Lower leg skin (tissue), 4 donors: Measurements from ENCODE around the gene LDB3. TPM values are rescaled to one million over a fixed set of nuclear protein-coding genes. Genes with fewer than 3 reads are reported as not detected.

ENCODE experiments used
- DNase-seq, 2 donors: peaks; one replicate each; pipeline ENCODE4 v3.0.0-alpha.2; 2019; ENCODE audit warnings: low spot score in 2 of 2
- H3K4me3 ChIP-seq: fragments of 200-600 bp; sonication (generic); 2 replicates; pipeline ENCODE4 v1.5.1; 2017; ENCODE audit warnings: mild to moderate bottlenecking, low read depth; ENCODE audit not compliant: poor library complexity, severe bottlenecking
- POLR2A ChIP-seq, 2 donors: fragments of 450-650 bp; IDR thresholded peaks; one replicate each; pipeline ENCODE4 v1.6.1; 2016 to 2017; ENCODE audit warnings: antibody characterized with exemption in 2 of 2, mild to moderate bottlenecking in 1 of 2, moderate library complexity in 1 of 2
- WGBS, 2 donors: methylation state at CpG; one replicate each; pipeline ENCODE4 v1.1.5; 2018; 5-methylcytosine and 5-hydroxymethylcytosine counted together
- intact Hi-C: fragments of 100-400 bp; cut with DNase I; formaldehyde crosslinking; loops from one replicate; pipeline ENCODE4 v1.15.0; 2023; ENCODE audit warnings: low total_unique reads
- total RNA-seq, 4 donors: library from RNA; depleted of rRNA; stranded (reverse); fragments of >200 nt; gene quantifications; one replicate each; pipeline ENCODE4 v1.1.0, GENCODE V29; 2016
- TF ChIP-seq, protein P1 (sequence below), 3 donors: fragments of 450-650 bp; IDR thresholded peaks; one replicate each; pipeline ENCODE4 v1.5.1; 2016; ENCODE audit warnings: antibody characterized with exemption in 3 of 3, mild to moderate bottlenecking in 3 of 3, moderate library complexity in 2 of 3

The LDB3 gene
- total RNA-seq, 4 donors from 2014 or later = 0.46 to 2.9 (median 0.83) TPM

GRCh38 chr10:86698207-86698940 is 30.1 kb downstream of the LDB3 start:
- no peak for TF ChIP-seq POLR2A (IDR thresholded peaks at IDR 0.05)
- TF ChIP-seq, protein P1, sequence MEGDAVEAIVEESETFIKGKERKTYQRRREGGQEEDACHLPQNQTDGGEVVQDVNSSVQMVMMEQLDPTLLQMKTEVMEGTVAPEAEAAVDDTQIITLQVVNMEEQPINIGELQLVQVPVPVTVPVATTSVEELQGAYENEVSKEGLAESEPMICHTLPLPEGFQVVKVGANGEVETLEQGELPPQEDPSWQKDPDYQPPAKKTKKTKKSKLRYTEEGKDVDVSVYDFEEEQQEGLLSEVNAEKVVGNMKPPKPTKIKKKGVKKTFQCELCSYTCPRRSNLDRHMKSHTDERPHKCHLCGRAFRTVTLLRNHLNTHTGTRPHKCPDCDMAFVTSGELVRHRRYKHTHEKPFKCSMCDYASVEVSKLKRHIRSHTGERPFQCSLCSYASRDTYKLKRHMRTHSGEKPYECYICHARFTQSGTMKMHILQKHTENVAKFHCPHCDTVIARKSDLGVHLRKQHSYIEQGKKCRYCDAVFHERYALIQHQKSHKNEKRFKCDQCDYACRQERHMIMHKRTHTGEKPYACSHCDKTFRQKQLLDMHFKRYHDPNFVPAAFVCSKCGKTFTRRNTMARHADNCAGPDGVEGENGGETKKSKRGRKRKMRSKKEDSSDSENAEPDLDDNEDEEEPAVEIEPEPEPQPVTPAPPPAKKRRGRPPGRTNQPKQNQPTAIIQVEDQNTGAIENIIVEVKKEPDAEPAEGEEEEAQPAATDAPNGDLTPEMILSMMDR (IDR thresholded peaks at IDR 0.05) = no peak
- 83 to 89% methylated on average over 9 of the region's 9 CpGs for WGBS, 2 donors
- intact Hi-C loops = loop anchor here (10.0 kb wide), 1 partner anchor 196 kb away; no protein-coding TSS in a partner anchor
- DNase-seq = no peak
- no peak overlapping the region for H3K4me3 ChIP-seq

DNA sequence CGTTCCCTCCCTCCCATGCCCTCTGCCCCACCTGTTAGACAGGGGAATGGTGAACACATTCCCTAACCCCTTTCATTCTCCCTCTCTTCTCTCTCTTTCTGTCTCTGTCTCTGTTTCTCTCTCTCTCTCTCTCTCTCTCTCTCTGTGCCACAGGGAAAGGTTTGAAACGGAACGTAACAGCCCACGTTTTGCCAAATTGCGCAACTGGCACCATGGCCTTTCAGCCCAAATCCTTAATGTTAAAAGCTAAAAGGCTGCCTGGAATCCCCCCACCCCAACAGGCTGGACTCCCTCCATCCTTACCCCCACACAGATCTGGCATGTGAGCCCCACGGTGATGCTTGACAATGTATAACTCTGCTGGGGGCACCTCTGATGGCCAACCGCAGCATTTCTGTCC is 30.8 kb downstream of the LDB3 start:
- 84 to 89% methylated on average over 7 of the region's 7 CpGs for WGBS, 2 donors
- no peak for DNase-seq
- TF ChIP-seq, protein P1 (IDR thresholded peaks at IDR 0.05) = no peak
- no peak for TF ChIP-seq POLR2A (IDR thresholded peaks at IDR 0.05)
- intact Hi-C loops = loop anchor here (10.0 kb wide), 1 partner anchor 196 kb away; no protein-coding TSS in a partner anchor
- H3K4me3 ChIP-seq = no peak overlapping the region

- 95 to 96% methylated on average over 7 of the region's 8 CpGs for WGBS, 2 donors
- no peak for DNase-seq
- no peak for TF ChIP-seq POLR2A (IDR thresholded peaks at IDR 0.05)
- TF ChIP-seq, protein P1 (IDR thresholded peaks at IDR 0.05) = no peak
- H3K4me3 ChIP-seq = no peak overlapping the region
- intact Hi-C loops = loop anchor here (10.0 kb wide), 1 partner anchor 195 kb away; no protein-coding TSS in a partner anchor
Measured at GRCh38 chr10:86699541-86699940, 31.2 kb downstream of the LDB3 start.

- intact Hi-C loops = loop anchor here (10.0 kb wide), 1 partner anchor 195 kb away; no protein-coding TSS in a partner anchor
- no peak for TF ChIP-seq POLR2A (IDR thresholded peaks at IDR 0.05)
- TF ChIP-seq, protein P1 (IDR thresholded peaks at IDR 0.05) = no peak
- 89 to 94% methylated on average over 6 to 9 of the region's 9 CpGs for WGBS, 2 donors
- no peak for DNase-seq
- no peak overlapping the region for H3K4me3 ChIP-seq
Measured at GRCh38 chr10:86699991-86700840, 31.9 kb downstream of the LDB3 start.

DNA sequence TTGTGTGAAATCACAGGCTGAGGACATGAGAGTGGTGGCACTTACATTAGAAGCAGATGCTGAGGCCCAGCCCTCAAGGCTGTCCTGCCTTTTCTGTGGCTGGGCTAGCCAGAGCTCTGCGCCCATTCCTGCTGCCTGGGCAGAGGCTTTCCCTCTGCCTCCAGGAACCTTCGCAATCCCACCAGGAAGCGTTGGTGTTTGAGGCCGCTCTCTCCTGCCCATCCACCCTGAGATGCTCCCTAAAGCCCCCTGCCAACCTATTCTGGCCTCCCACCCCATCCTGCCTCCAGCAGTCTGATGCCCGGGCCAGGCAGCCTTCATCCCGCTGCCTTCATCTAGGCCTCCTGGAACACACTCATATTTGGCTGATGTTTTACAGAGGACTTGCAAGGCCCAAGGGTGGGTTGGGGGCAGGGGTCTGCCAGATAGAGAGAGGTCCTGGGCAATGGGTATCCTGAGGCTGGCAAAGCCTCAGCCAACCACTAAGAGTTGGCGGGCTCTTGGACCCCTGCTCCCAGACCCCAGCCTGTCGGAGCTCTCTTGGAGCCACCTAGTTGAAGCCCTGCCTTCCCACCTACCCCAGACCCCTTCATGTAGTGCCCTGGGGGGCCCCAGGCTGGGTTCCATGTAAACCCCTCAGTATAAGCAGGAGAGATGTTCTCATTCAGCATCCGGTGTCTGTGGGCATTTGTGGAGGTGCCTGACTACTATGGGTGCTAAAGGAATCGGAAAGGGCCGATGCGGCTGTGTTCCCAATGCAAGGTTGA is 32.7 kb downstream of the LDB3 start:
- intact Hi-C loops = no loop called here
- TF ChIP-seq, protein P1 (IDR thresholded peaks at IDR 0.05) = no peak
- TF ChIP-seq POLR2A (IDR thresholded peaks at IDR 0.05) = no peak
- no peak for DNase-seq
- WGBS, 2 donors = 94 to 96% methylated on average over 12 of the region's 12 CpGs
- no peak overlapping the region for H3K4me3 ChIP-seq
